GM23338 (cell line): ENCODE measurements around the gene LMF1. TPM values are rescaled to one million over a fixed set of nuclear protein-coding genes. Genes with fewer than 3 reads are reported as not detected.

ENCODE experiments used
- ATAC-seq: fragments of 200-7000 bp; cut with Tn5 transposase; 3 replicates; pipeline ENCODE4 v1.9.1; 2020
- DNase-seq: peaks from one replicate; pipeline ENCODE4 v3.0.0-alpha.2; 2015; ENCODE audit warnings: low spot score
- H2AFZ ChIP-seq: fragments of 200-600 bp; sonication (generic); 2 replicates; pipeline ENCODE4 v1.8.0; 2016; ENCODE audit warnings: antibody characterized with exemption, mild to moderate bottlenecking, moderate library complexity
- H3F3A ChIP-seq: fragments of 200-600 bp; sonication (generic); replicated peaks from 2 replicates; pipeline ENCODE4 v1.8.0; 2017; ENCODE audit warnings: antibody characterized with exemption, mixed run types, low read depth
- H3K27ac ChIP-seq: fragments of 200-600 bp; sonication (generic); 2 replicates; pipeline ENCODE4 v1.6.1; 2016; ENCODE audit warnings: low read depth
- H3K27me3 ChIP-seq: fragments of 200-600 bp; sonication (generic); 2 replicates; pipeline ENCODE4 v1.8.0; 2016; ENCODE audit warnings: mild to moderate bottlenecking, mixed run types, moderate library complexity; ENCODE audit not compliant: insufficient read depth
- H3K36me3 ChIP-seq: fragments of 200-600 bp; sonication (generic); 2 replicates; pipeline ENCODE4 v1.8.0; 2016; ENCODE audit warnings: mild to moderate bottlenecking; ENCODE audit not compliant: insufficient read depth
- H3K4me1 ChIP-seq: fragments of 200-600 bp; sonication (generic); 2 replicates; pipeline ENCODE4 v1.8.0; 2016; ENCODE audit warnings: mild to moderate bottlenecking, moderate library complexity; ENCODE audit not compliant: insufficient read depth
- H3K4me2 ChIP-seq: fragments of 200-600 bp; sonication (generic); 2 replicates; pipeline ENCODE4 v1.7.1; 2017; ENCODE audit warnings: mixed run types
- H3K4me3 ChIP-seq: fragments of 200-600 bp; sonication (generic); 2 replicates; pipeline ENCODE4 v1.6.1; 2016; ENCODE audit warnings: mixed run types
- H3K79me2 ChIP-seq: fragments of 200-600 bp; sonication (generic); replicated peaks from 2 replicates; pipeline ENCODE4 v1.8.0; 2017; ENCODE audit warnings: mild to moderate bottlenecking; ENCODE audit not compliant: insufficient read depth
- H3K9me2 ChIP-seq: fragments of 200-600 bp; sonication (generic); 2 replicates; pipeline ENCODE4 v1.8.0; 2017; ENCODE audit not compliant: insufficient read depth
- H4K20me1 ChIP-seq: fragments of 200-600 bp; sonication (generic); replicated peaks from 2 replicates; pipeline ENCODE4 v1.8.0; 2017; ENCODE audit warnings: mild to moderate bottlenecking; ENCODE audit not compliant: insufficient read depth
- H3K27ac Mint-ChIP-seq: 2 replicates; pipeline ENCODE4 v1.8.0; 2020; ENCODE audit warnings: inconsistent platforms, mild to moderate bottlenecking, moderate library complexity, mixed read lengths
- H3K27me3 Mint-ChIP-seq: 3 replicates; pipeline ENCODE4 v1.8.0; 2022; ENCODE audit warnings: low read depth, mild to moderate bottlenecking, moderate library complexity, mixed read lengths, inconsistent platforms; ENCODE audit not compliant: insufficient read depth, poor library complexity
- H3K36me3 Mint-ChIP-seq: 3 replicates; pipeline ENCODE4 v1.8.0; 2021; ENCODE audit warnings: low read depth, mild to moderate bottlenecking, inconsistent platforms, moderate library complexity, mixed read lengths
- H3K4me1 Mint-ChIP-seq: 3 replicates; pipeline ENCODE4 v1.8.0; 2020; ENCODE audit warnings: mild to moderate bottlenecking, inconsistent platforms, mixed read lengths
- H3K4me3 Mint-ChIP-seq: 3 replicates; pipeline ENCODE4 v1.8.0; 2021; ENCODE audit warnings: moderate library complexity, mild to moderate bottlenecking, inconsistent platforms, mixed read lengths
- H3K9me3 Mint-ChIP-seq: 3 replicates; pipeline ENCODE4 v1.8.0; 2020; ENCODE audit warnings: moderate library complexity, mild to moderate bottlenecking, inconsistent platforms, mixed read lengths
- CTCF ChIP-seq, 2 experiments: fragments of 200-600 bp in 1 of 2; sonication (generic) in 1 of 2; conservative IDR thresholded peaks; 2 replicates each; pipeline versions ENCODE4 v1.5.1 to v1.6.1; 2016 to 2017; ENCODE audit warnings: antibody characterized with exemption in 2 of 2, low read depth in 2 of 2, mild to moderate bottlenecking in 2 of 2, moderate library complexity in 1 of 2
- ETS1 ChIP-seq: IDR thresholded peaks from 2 replicates; pipeline ENCODE4 v1.6.1; 2016; ENCODE audit warnings: antibody characterized with exemption
- EZH2 ChIP-seq: fragments of 200-600 bp; sonication (generic); IDR thresholded peaks from one replicate; pipeline ENCODE4 v1.8.0; 2017; ENCODE audit warnings: antibody characterized with exemption, mild to moderate bottlenecking, low read depth; ENCODE audit not compliant: unreplicated experiment
- EZH2phosphoT487 ChIP-seq: fragments of 200-600 bp; sonication (generic); IDR thresholded peaks from one replicate; pipeline ENCODE4 v1.8.1; 2018; ENCODE audit warnings: antibody characterized with exemption; ENCODE audit not compliant: unreplicated experiment
- JUNB ChIP-seq: IDR thresholded peaks from one replicate; pipeline ENCODE4 v1.6.1; 2016; ENCODE audit warnings: antibody characterized with exemption; ENCODE audit not compliant: unreplicated experiment
- NANOG ChIP-seq: IDR thresholded peaks from 2 replicates; pipeline ENCODE4 v1.6.1; 2016; ENCODE audit warnings: antibody characterized with exemption, borderline replicate concordance
- POLR2AphosphoS5 ChIP-seq: IDR thresholded peaks from 2 replicates; pipeline ENCODE4 v1.6.1; 2016; ENCODE audit warnings: antibody characterized with exemption, low read depth
- REST ChIP-seq: IDR thresholded peaks from one replicate; pipeline ENCODE4 v1.6.1; 2018; ENCODE audit warnings: antibody characterized with exemption; ENCODE audit not compliant: unreplicated experiment
- STAT1 ChIP-seq: IDR thresholded peaks from one replicate; pipeline ENCODE4 v1.6.1; 2016; ENCODE audit warnings: antibody characterized with exemption; ENCODE audit not compliant: unreplicated experiment
- ZNF114 ChIP-seq: fragments of 250-450 bp; sonication (Bioruptor Pico); IDR thresholded peaks from 2 replicates; pipeline ENCODE4 v1.5.0; 2020; ENCODE audit warnings: mild to moderate bottlenecking, moderate library complexity
- polyA plus RNA-seq: library from polyadenylated mRNA; unstranded; fragments of >200 nt; fragmentation: Nextera tagmentation; extraction: Ambion mirVana; gene quantifications from 2 replicates; pipeline ENCODE4 v1.2.1, GENCODE V29; 2016
- total RNA-seq: library from RNA; depleted of rRNA; stranded (reverse); fragments of >200 nt; shearing (Covaris generic); gene quantifications from 2 replicates; pipeline ENCODE4 v1.2.3, GENCODE V29; 2014

The LMF1 gene
- total and polyA plus RNA-seq, 2 experiments from 2014 or later = 4.2 to 10.1 TPM

DNA sequence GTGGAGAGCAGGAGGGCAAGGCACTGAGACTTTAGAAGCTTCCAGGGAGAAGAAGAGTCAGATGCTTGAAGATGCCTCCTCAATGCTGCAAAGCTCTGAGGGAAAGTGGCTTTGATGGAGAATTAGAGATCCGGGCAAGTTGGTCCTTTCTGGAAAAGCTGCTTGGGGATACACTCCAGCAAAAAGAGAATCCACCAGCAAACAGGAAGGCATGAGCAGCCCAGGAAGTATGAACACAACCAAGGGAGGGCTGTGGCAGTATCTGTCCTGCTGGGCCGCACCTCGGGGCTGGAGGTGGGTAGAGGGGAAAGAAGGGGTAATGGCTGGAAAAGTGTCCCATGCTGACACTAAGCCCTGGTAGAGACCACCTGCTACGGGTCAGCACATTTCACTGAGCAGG, 5.3 kb downstream of the LMF1 start:
- Histone ChIP-seq H3K27ac (no peak overlapping the region), H3K79me2 (no peaks in the 10 kb centered on the region), H2AFZ (no peak overlapping the region), H3F3A (0 out of 2 replicates have a peak, but pooled peaks cover 2% of the 10 kb centered on the region), H4K20me1 (0 out of 2 replicates have a peak, but pooled peaks cover 4% of the 10 kb centered on the region), H3K9me2 (no peaks in the 10 kb centered on the region), H3K27me3 (no peaks in the 10 kb centered on the region), H3K4me1 (peaks cover 4% of the 10 kb centered on the region; the same call in 1 of the 2 replicates), H3K4me3 (no peak overlapping the region), H3K4me2 (no peak overlapping the region), H3K36me3 (no peaks in the 10 kb centered on the region)
- ATAC-seq = no peak
- DNase-seq = no peak
- peaks cover 6% of the 10 kb centered on the region for H3K4me1 Mint-ChIP-seq
- no peak overlapping the region for H3K27ac Mint-ChIP-seq
- peaks cover 7% of the 10 kb centered on the region; the same call in 2 of the 3 replicates for H3K9me3 Mint-ChIP-seq
- no peak overlapping the region; the same call in 2 of the 3 replicates for H3K4me3 Mint-ChIP-seq
- peaks cover 11% of the 10 kb centered on the region for H3K27me3 Mint-ChIP-seq
- peaks cover 6% of the 10 kb centered on the region; the same call in 1 of the 3 replicates for H3K36me3 Mint-ChIP-seq
- TF ChIP-seq STAT1 = no peak
- no peak for TF ChIP-seq ZNF114 (CRISPR knock-in tag)
- no peak for TF ChIP-seq REST
- TF ChIP-seq ETS1 = no peak
- TF ChIP-seq EZH2 = no peak
- TF ChIP-seq NANOG = no peak
- no peak for TF ChIP-seq EZH2phosphoT487
- no peak for TF ChIP-seq JUNB
- TF ChIP-seq CTCF (conservative IDR thresholded peaks at IDR 0.05; ENCODE audit: low read depth in 2 of 2) = no peak

GRCh38 chr16:965036-965395, 5.8 kb downstream of the LMF1 start:
- Histone ChIP-seq H3K4me2 (no peak overlapping the region), H3K9me2 (no peaks in the 10 kb centered on the region), H3K36me3 (no peaks in the 10 kb centered on the region), H3K79me2 (no peaks in the 10 kb centered on the region), H3K27me3 (no peaks in the 10 kb centered on the region), H3F3A (0 out of 2 replicates have a peak, but pooled peaks cover 2% of the 10 kb centered on the region), H4K20me1 (0 out of 2 replicates have a peak, but pooled peaks cover 4% of the 10 kb centered on the region), H3K4me3 (no peak overlapping the region), H2AFZ (no peak overlapping the region), H3K4me1 (peaks cover 4% of the 10 kb centered on the region; the same call in 1 of the 2 replicates), H3K27ac (no peak overlapping the region)
- Mint-ChIP-seq H3K4me3 (no peak overlapping the region), H3K27ac (no peak overlapping the region), H3K9me3 (peaks cover 7% of the 10 kb centered on the region; the same call in 2 of the 3 replicates), H3K36me3 (peaks cover 6% of the 10 kb centered on the region; the same call in 1 of the 3 replicates), H3K4me1 (peaks cover 6% of the 10 kb centered on the region), H3K27me3 (peaks cover 11% of the 10 kb centered on the region)
- ATAC-seq = no peak
- DNase-seq = no peak
- no peak for TF ChIP-seq POLR2AphosphoS5
- TF ChIP-seq EZH2 = no peak
- TF ChIP-seq JUNB = no peak
- TF ChIP-seq STAT1 = no peak
- TF ChIP-seq EZH2phosphoT487 = no peak
- TF ChIP-seq NANOG = no peak
